Upper lobe of left lung (tissue), 4 donors: Measurements from ENCODE around the gene SUPT3H.

Source experiments
- CTCF ChIP-seq, 6 experiments: fragments of 450-650 bp in 4 of 6; fragments of 200-600 bp in 2 of 6; sonication (generic) in 2 of 6; IDR thresholded peaks; one replicate each; pipeline ENCODE4 v1.5.1; 2016 to 2019; ENCODE audit warnings: antibody characterized with exemption in 6 of 6
- POLR2A ChIP-seq, 4 donors: fragments of 450-650 bp; IDR thresholded peaks; one replicate each; pipeline ENCODE4 v1.5.1; 2016 to 2017; ENCODE audit warnings: antibody characterized with exemption in 4 of 4, mild to moderate bottlenecking in 2 of 4
- POLR2AphosphoS5 ChIP-seq, 2 donors: sonication (generic); formaldehyde crosslinking; IDR thresholded peaks; one replicate each; pipeline ENCODE4 v1.5.1; 2017; ENCODE audit warnings: antibody characterized with exemption in 2 of 2

DNA sequence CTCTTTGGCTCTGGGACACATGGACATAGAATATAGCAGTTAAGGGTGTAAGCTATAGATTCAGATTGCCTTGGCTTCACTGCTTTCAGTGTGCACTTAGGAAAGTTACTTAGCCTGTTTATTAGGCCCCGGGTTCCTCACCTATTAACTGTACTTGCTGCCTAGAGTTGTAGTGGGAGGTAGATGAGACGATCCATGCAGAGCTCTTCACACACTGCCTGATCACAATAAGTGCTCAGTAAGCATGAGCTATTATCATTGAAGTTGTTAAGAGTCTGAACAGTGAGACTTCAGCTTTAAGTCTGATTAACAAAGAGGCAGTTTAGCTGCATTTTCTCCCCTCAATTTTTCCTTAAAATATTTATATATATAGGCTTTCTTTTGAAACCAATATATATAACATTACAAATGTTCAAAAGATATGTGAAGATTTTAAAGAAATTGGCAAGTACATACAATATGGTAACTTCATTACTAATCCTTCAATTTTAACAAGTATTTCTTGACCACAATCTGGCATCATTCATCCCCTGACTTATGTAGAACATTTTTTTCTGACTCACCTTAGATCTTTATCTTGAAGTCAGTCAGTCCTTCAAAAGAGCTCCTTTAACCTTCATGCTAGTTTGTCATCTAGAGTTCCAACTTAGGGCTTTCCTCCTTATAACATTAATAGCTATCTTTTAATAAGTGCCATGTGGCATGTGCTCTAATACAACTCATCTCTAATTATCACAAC lies 20.5 kb upstream of the SUPT3H start:
- TF ChIP-seq POLR2A (IDR thresholded peaks at IDR 0.05): no peak
- no peak for TF ChIP-seq CTCF (IDR thresholded peaks at IDR 0.05)
- no peak for TF ChIP-seq POLR2AphosphoS5 (IDR thresholded peaks at IDR 0.05)
